Lower leg skin (tissue), 3 donors: ENCODE measurements around the gene MEX3C.

Source experiments
- POLR2A ChIP-seq, 2 donors: fragments of 450-650 bp; IDR thresholded peaks; one replicate each; pipeline ENCODE4 v1.6.1; 2016 to 2017; ENCODE audit warnings: antibody characterized with exemption in 2 of 2, mild to moderate bottlenecking in 1 of 2, moderate library complexity in 1 of 2
- TF ChIP-seq, protein P1 (sequence below), 3 donors: fragments of 450-650 bp; IDR thresholded peaks; one replicate each; pipeline ENCODE4 v1.5.1; 2016; ENCODE audit warnings: antibody characterized with exemption in 3 of 3, mild to moderate bottlenecking in 3 of 3, moderate library complexity in 2 of 3

DNA sequence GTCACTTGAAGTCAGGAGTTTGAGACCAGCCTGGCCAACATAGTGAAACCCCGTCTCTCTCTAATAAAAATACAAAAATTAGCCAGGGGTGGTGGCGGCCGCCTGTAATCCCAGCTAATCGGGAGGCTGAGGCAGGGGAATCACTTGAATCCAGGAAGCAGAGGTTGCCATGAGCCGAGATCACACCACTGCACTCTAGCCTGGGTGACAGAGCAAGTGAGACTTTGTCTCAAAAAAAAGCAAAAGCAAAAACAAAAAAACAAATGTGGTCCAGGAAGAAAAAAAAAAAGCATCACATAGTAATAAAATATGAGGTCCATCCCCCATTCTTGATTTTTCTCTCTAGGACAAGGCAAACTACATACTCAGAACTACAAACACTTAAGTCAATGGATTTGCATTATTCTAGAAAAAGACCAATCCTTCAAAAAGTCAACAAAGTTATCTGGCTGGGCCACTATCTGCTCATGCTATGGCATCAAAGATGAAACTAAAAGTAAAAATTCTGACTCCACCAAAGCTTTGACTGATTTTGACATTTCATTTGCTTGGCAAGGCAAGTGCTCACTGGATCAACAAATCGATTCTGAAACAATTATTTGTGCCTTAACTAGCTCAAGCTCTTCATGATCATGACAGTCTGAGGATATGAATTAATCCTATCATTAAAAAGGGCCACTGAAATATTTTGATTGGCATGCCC, 28.4 kb downstream of the MEX3C start:
- TF ChIP-seq, protein P1, sequence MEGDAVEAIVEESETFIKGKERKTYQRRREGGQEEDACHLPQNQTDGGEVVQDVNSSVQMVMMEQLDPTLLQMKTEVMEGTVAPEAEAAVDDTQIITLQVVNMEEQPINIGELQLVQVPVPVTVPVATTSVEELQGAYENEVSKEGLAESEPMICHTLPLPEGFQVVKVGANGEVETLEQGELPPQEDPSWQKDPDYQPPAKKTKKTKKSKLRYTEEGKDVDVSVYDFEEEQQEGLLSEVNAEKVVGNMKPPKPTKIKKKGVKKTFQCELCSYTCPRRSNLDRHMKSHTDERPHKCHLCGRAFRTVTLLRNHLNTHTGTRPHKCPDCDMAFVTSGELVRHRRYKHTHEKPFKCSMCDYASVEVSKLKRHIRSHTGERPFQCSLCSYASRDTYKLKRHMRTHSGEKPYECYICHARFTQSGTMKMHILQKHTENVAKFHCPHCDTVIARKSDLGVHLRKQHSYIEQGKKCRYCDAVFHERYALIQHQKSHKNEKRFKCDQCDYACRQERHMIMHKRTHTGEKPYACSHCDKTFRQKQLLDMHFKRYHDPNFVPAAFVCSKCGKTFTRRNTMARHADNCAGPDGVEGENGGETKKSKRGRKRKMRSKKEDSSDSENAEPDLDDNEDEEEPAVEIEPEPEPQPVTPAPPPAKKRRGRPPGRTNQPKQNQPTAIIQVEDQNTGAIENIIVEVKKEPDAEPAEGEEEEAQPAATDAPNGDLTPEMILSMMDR (IDR thresholded peaks at IDR 0.05): no peak
- no peak for TF ChIP-seq POLR2A (IDR thresholded peaks at IDR 0.05)
